IPS DF 6.9 (cell line): ENCODE results near the gene RASGRF2.
"Not testable (repeated sequence)": the region's sequence is repeated elsewhere in the genome, so short reads cannot be mapped to it uniquely, and the experiment has no call there.

Experiments used
- DNase-seq: peaks from one replicate; pipeline ENCODE4 v3.0.0-alpha.2; 2013; ENCODE audit warnings: low read depth, low spot score
- H3K27ac ChIP-seq: one replicate; pipeline ENCODE4 v1.5.1; 2013; ENCODE audit warnings: low read length, control low read depth
- H3K27me3 ChIP-seq: 2 replicates; pipeline ENCODE4 v1.6.1; 2013; ENCODE audit warnings: mild to moderate bottlenecking, low read length; ENCODE audit not compliant: control insufficient read depth, insufficient read depth
- H3K36me3 ChIP-seq: 2 replicates; pipeline ENCODE4 v1.6.1; 2013; ENCODE audit warnings: low read length; ENCODE audit not compliant: control insufficient read depth, insufficient read depth
- H3K4me1 ChIP-seq: 2 replicates; pipeline ENCODE4 v1.6.1; 2013; ENCODE audit warnings: low read length; ENCODE audit not compliant: control insufficient read depth, insufficient read depth
- H3K4me3 ChIP-seq: 2 replicates; pipeline ENCODE4 v1.5.1; 2013; ENCODE audit warnings: mild to moderate bottlenecking, low read length
- H3K9me3 ChIP-seq: 2 replicates; pipeline ENCODE4 v1.6.1; 2013; ENCODE audit warnings: low read length, inconsistent platforms; ENCODE audit not compliant: control insufficient read depth, insufficient read depth
- WGBS: extraction: QIAGEN DNeasy Blood & Tissue Kit; methylation state at CpG from one replicate; pipeline ENCODE4 v1.1.7; 2013; ENCODE audit warnings: mixed read lengths, missing lambda C conversion rate; ENCODE audit not compliant: insufficient read length, insufficient coverage; 5-methylcytosine and 5-hydroxymethylcytosine counted together

Gene RASGRF2

GRCh38 chr5:81030236-81031034 lies 70.3 kb downstream of the RASGRF2 start:
- no CpG with 5 or more reads among the region's 3 CpGs for WGBS
- not testable (repeated sequence) for H3K36me3 ChIP-seq, H3K4me1 ChIP-seq, H3K9me3 ChIP-seq, H3K27me3 ChIP-seq, H3K4me3 ChIP-seq, DNase-seq, H3K27ac ChIP-seq

- Histone ChIP-seq H3K27me3 (no peaks in the 10 kb centered on the region), H3K36me3 (no peaks in the 10 kb centered on the region), H3K27ac (no peak overlapping the region), H3K9me3 (no peaks in the 10 kb centered on the region), H3K4me3 (no peak overlapping the region), H3K4me1 (no peaks in the 10 kb centered on the region)
- 100% methylated on average over 1 of the region's 2 CpGs for WGBS
- DNase-seq: no peak
Measured at GRCh38 chr5:81035522-81035921, 75.4 kb downstream of the RASGRF2 start.

- Histone ChIP-seq H3K27me3 (no peaks in the 10 kb centered on the region), H3K36me3 (no peaks in the 10 kb centered on the region), H3K27ac (no peak overlapping the region), H3K4me1 (peaks cover under 1% of the 10 kb centered on the region; the same call in 1 of the 2 replicates), H3K9me3 (no peaks in the 10 kb centered on the region), H3K4me3 (no peak overlapping the region)
- WGBS: no CpG with 5 or more reads among the region's 1 CpG
- no peak for DNase-seq
Measured at GRCh38 chr5:81038495-81038894, 78.3 kb downstream of the RASGRF2 start.

- DNase-seq: no peak
- no peaks in the 10 kb centered on the region for H3K27me3 ChIP-seq
- H3K36me3 ChIP-seq: no peaks in the 10 kb centered on the region
- peaks cover 1% of the 10 kb centered on the region; the same call in 1 of the 2 replicates for H3K4me1 ChIP-seq
- H3K4me3 ChIP-seq: no peak overlapping the region
- H3K9me3 ChIP-seq: no peaks in the 10 kb centered on the region
- H3K27ac ChIP-seq: no peak overlapping the region
- WGBS: no CpG with 5 or more reads among the region's 4 CpGs
Measured at GRCh38 chr5:81044868-81045267, 84.7 kb downstream of the RASGRF2 start.

- Histone ChIP-seq H3K36me3 (no peaks in the 10 kb centered on the region), H3K4me1 (peaks cover 1% of the 10 kb centered on the region; the same call in 1 of the 2 replicates), H3K9me3 (no peaks in the 10 kb centered on the region), H3K27me3 (no peaks in the 10 kb centered on the region), H3K4me3 (no peak overlapping the region), H3K27ac (no peak overlapping the region)
- no peak for DNase-seq
Measured at GRCh38 chr5:81045389-81045807, 85.2 kb downstream of the RASGRF2 start.

GRCh38 chr5:81046041-81046440 lies 85.9 kb downstream of the RASGRF2 start:
- Histone ChIP-seq H3K27ac (no peak overlapping the region), H3K36me3 (no peaks in the 10 kb centered on the region), H3K27me3 (no peaks in the 10 kb centered on the region), H3K4me1 (peaks cover 1% of the 10 kb centered on the region; the same call in 1 of the 2 replicates), H3K9me3 (no peaks in the 10 kb centered on the region), H3K4me3 (no peak overlapping the region)
- DNase-seq: no peak
- WGBS: no CpG with 5 or more reads among the region's 2 CpGs

DNA sequence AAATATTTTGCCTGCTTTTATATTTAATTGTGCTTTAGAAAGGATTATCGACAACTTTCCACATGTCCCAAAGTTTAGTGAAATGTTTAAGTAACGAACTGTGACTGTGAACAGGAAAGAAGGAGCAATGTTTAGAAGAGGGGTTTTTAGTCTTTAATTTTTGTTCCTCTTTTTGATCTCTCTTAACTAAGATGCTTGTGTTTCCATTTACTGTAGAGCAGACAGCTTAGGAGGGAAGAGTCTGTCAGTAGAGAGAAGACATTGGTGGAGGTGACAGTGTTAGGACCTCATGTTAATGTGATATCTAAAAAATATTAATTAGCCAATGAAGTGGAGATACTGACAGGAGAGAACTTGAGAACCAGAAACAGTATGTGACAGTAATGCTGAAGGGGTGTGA lies 92.2 kb downstream of the RASGRF2 start:
- no peaks in the 10 kb centered on the region for H3K36me3 ChIP-seq
- no peak overlapping the region for H3K4me3 ChIP-seq
- no peaks in the 10 kb centered on the region for H3K27me3 ChIP-seq
- no peaks in the 10 kb centered on the region for H3K9me3 ChIP-seq
- DNase-seq: no peak
- WGBS: no CpG with 5 or more reads among the region's 2 CpGs
- H3K27ac ChIP-seq: no peak overlapping the region
- no peaks in the 10 kb centered on the region for H3K4me1 ChIP-seq

DNA sequence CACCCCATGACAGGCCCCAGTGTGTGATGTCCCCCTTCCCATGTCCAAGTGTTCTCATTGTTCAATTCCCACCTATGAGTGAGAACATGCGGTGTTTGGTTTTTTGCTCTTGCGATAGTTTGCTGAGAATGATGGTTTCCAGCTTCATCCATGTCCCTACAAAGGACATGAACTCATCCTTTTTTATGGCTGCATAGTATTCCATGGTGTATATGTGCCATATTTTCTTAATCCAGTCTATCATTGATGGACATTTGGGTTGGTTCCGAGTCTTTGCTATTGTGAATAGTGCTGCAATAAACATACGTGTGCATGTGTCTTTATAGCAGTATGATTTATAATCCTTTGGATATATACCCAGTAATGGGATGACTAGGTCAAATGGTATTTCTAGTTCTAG lies 93.1 kb downstream of the RASGRF2 start:
- not testable (repeated sequence) for H3K4me1 ChIP-seq, H3K9me3 ChIP-seq, H3K4me3 ChIP-seq, H3K27me3 ChIP-seq, H3K36me3 ChIP-seq, DNase-seq, H3K27ac ChIP-seq
- no CpG with 5 or more reads among the region's 4 CpGs for WGBS

DNA sequence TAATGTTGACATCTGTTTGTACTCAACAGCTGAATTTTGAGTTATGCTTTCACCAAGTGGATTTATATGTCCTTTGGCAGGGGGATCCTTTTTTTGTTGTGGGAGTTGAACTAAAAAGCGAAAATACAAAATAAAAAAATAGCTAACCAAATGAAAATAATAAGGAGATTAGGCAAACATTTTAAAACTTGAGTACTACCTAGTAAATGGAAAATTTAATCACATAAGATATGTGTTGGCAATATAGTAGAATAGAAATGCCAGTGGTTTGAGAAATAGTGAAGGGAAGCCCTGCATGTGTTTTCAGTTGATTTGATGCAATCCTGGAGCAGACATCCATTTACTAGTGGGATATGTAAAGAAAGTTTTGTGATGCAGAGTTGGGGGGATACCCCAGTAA lies 98.0 kb downstream of the RASGRF2 start:
- no CpG with 5 or more reads among the region's 1 CpG for WGBS
- H3K36me3 ChIP-seq: no peaks in the 10 kb centered on the region
- no peak overlapping the region for H3K4me3 ChIP-seq
- no peaks in the 10 kb centered on the region for H3K4me1 ChIP-seq
- no peaks in the 10 kb centered on the region for H3K27me3 ChIP-seq
- no peaks in the 10 kb centered on the region for H3K9me3 ChIP-seq
- H3K27ac ChIP-seq: no peak overlapping the region
- DNase-seq: no peak

DNA sequence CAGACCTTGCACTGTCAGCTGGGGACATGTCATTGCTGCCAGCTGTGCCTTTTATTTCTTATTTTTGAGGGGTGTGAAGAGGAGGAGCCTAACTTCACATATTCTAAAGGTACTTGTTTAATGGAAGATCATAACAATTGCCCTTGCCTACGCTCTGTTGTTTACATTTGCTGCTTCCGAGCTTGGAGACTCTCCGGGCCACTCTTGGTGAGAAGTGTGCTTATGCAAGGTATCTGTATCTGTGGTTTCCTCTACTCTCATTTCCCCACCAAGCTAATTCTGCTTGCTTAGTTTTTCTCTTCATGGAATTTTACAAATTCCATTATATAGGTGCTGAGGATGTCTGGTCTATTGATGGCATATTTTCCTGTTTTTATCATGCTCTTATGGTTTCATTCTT lies 105.3 kb downstream of the RASGRF2 start:
- Histone ChIP-seq H3K36me3 (no peaks in the 10 kb centered on the region), H3K9me3 (no peaks in the 10 kb centered on the region), H3K27ac (no peak overlapping the region), H3K4me3 (no peak overlapping the region), H3K4me1 (no peaks in the 10 kb centered on the region), H3K27me3 (no peaks in the 10 kb centered on the region)
- DNase-seq: no peak
- no CpG with 5 or more reads among the region's 3 CpGs for WGBS

DNA sequence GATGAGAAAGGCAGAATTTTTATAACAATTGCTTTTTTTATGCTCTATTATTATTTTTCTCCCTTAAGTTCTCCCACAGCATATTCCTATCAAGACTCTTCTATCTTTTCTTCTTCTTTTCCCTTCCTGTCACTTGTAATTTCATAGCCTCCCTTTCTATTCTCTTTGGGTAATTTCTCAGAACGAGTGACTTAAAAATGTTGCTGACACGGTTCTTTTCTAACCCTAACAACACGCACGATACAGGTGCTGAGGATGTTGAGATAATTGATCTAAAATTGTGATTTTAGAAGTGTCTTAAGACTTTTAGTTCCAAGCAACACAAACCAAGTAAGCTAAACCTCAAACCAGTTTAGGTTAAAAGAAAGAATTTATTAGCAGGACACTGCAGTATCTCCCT lies 105.9 kb downstream of the RASGRF2 start:
- WGBS: no CpG with 5 or more reads among the region's 4 CpGs
- Histone ChIP-seq H3K27ac (no peak overlapping the region), H3K4me3 (no peak overlapping the region), H3K4me1 (no peaks in the 10 kb centered on the region), H3K27me3 (no peaks in the 10 kb centered on the region), H3K36me3 (no peaks in the 10 kb centered on the region), H3K9me3 (no peaks in the 10 kb centered on the region)
- DNase-seq: no peak
